Coronary artery (tissue), 2 donors: ENCODE data around the gene UTS2R.

Experiments used
- DNase-seq: peaks from one replicate; pipeline ENCODE4 v3.0.0-alpha.2; 2017; ENCODE audit warnings: low spot score
- H3K27ac ChIP-seq, 2 donors: fragments of 200-600 bp; sonication (generic); one replicate each; pipeline ENCODE4 v1.5.1; 2016 to 2019
- H3K4me3 ChIP-seq: fragments of 200-600 bp; sonication (generic); 2 replicates; pipeline ENCODE4 v1.5.1; 2016; ENCODE audit warnings: mild to moderate bottlenecking, moderate library complexity
- TF ChIP-seq, protein P1 (sequence below): fragments of 200-600 bp; sonication (generic); IDR thresholded peaks from one replicate; pipeline ENCODE4 v1.5.1; 2019; ENCODE audit warnings: antibody characterized with exemption

Gene UTS2R

DNA sequence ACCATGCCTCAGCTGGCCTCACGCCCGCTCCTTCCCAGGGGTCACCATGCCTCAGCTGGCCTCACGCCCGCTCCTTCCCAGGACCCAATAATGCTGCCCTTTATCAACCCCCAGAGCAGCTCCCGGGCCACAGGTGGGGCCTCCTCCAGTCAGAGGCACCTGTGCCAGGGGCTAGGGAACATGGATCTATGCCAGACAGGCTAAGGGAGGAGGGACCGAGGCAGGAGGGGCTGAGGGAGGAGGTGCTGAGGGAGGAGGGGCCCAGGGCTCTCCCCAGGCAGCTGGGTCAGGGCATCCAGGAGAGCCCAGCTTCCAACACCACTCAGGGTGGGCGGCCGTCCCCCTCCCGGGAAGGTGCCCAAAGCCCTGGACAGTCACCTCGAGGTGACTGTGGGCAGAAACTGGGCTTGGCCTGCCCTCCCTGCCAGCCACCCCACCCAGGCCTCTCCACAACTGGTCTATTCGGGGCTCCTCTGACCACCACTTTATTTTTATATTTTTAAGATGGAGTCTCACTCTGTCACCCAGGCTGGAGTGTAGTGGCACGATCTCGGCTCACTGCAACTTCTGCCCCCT, 19.4 kb downstream of the UTS2R start:
- TF ChIP-seq, protein P1, sequence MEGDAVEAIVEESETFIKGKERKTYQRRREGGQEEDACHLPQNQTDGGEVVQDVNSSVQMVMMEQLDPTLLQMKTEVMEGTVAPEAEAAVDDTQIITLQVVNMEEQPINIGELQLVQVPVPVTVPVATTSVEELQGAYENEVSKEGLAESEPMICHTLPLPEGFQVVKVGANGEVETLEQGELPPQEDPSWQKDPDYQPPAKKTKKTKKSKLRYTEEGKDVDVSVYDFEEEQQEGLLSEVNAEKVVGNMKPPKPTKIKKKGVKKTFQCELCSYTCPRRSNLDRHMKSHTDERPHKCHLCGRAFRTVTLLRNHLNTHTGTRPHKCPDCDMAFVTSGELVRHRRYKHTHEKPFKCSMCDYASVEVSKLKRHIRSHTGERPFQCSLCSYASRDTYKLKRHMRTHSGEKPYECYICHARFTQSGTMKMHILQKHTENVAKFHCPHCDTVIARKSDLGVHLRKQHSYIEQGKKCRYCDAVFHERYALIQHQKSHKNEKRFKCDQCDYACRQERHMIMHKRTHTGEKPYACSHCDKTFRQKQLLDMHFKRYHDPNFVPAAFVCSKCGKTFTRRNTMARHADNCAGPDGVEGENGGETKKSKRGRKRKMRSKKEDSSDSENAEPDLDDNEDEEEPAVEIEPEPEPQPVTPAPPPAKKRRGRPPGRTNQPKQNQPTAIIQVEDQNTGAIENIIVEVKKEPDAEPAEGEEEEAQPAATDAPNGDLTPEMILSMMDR = no peak
- DNase-seq = no peak
- Histone ChIP-seq H3K27ac (no peak overlapping the region), H3K4me3 (no peak overlapping the region)

DNA sequence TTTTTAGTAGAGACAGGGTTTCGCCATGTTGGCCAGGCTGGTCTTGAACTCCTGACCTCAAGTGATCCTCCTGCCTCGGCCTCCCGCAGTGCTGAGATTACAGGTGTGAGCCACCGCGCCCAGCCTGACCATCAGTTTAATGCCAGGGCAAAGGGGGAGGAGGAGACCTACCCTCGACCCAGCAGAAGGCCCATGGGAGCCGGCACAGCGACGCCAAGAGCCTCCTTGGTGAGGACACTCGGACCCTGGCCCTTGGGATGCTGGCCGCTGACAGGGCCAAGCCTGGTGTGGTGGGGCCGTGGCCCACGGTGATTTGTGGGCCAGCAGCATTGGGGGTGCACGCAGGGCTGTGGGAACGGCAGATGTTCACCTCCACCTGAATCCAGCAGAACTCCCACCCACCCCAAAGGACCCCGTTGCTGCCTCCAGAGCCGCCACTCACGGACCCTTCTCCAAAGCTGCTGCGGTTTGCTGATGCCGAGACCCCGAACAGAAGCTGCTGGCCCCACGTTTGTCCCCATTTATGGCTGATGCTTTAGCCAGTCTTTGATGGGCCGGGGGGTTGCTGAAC, 20.0 kb downstream of the UTS2R start:
- H3K27ac ChIP-seq = no peak overlapping the region
- DNase-seq = no peak
- TF ChIP-seq, protein P1 = no peak
- H3K4me3 ChIP-seq = no peak overlapping the region

DNA sequence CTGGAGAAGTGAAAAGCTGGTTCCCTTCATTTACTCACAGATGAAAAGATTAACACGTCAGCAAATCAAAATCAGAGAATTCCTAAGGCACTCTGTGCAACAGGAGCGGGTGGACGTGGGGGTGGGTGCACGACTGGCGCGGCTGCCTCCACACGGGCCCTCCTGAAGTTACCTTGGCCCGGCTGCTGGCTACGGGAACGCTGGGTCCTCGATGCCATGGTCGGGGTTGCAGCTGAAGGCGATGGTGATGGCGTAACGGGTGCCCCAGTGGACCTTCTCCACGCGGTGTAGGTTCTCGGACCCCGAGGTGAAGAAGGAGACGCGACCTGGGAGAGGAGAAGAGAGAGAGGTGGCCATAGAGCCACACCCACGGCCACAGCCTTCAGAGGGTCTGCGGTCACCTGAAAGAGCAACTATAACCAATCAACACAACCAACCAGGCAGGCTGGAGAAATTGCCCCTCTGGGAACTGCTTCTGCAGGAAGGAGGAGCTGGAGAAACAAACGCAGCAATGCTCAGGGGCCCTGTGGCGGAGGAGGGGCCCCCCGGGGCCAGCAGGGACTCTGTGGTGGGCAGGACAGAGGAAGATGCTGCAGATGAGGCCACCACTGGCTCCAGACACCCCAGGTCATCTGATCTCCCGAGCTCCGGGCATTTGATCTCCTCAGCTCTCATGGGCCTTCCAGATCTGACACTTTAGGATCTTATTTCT, 20.8 kb downstream of the UTS2R start:
- DNase-seq = no peak
- TF ChIP-seq, protein P1 = no peak
- Histone ChIP-seq H3K4me3 (no peak overlapping the region), H3K27ac (no peak overlapping the region)

DNA sequence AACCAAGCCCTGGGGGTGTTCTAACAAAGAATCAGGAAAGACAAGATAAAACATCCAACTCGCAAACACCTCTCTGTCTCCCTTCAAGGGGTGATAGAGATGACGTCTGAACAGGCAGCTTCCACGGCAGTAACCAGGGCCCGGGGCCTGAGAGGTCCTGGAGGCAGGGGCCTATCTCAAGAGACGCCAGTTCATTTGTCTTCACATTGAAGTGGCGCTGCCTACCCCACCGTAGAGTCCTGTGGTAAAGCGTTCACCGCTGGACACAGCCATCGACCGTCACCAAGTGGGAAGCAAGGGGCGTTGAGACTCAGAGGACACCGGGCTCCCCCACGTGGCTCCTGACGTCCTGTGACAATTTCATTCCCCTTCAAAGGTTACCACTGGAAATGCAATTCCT, 21.4 kb downstream of the UTS2R start:
- no peak for DNase-seq
- TF ChIP-seq, protein P1 = no peak
- H3K27ac ChIP-seq = no peak overlapping the region
- H3K4me3 ChIP-seq = no peak overlapping the region

DNA sequence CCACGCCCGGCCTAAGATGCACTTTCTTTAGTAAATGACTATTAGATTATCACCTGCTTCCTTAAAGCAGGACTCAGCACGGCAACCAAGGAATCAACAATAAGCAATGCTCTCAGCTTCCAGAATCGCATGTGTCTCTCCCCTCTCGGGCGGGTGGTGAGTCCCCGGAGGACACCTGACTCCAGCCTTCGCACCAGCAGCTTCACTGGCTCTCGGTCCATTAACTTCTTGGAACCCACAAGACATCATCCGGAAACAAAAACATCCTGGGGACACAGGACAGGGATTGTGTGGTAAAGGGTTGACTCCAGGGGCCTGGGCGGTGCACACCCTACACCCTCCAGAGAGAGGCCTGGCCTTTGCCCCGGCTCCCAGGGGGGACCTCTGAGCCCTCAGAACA, 22.7 kb downstream of the UTS2R start:
- DNase-seq = no peak
- Histone ChIP-seq H3K27ac (no peak overlapping the region), H3K4me3 (no peak overlapping the region)
- TF ChIP-seq, protein P1 = no peak

DNA sequence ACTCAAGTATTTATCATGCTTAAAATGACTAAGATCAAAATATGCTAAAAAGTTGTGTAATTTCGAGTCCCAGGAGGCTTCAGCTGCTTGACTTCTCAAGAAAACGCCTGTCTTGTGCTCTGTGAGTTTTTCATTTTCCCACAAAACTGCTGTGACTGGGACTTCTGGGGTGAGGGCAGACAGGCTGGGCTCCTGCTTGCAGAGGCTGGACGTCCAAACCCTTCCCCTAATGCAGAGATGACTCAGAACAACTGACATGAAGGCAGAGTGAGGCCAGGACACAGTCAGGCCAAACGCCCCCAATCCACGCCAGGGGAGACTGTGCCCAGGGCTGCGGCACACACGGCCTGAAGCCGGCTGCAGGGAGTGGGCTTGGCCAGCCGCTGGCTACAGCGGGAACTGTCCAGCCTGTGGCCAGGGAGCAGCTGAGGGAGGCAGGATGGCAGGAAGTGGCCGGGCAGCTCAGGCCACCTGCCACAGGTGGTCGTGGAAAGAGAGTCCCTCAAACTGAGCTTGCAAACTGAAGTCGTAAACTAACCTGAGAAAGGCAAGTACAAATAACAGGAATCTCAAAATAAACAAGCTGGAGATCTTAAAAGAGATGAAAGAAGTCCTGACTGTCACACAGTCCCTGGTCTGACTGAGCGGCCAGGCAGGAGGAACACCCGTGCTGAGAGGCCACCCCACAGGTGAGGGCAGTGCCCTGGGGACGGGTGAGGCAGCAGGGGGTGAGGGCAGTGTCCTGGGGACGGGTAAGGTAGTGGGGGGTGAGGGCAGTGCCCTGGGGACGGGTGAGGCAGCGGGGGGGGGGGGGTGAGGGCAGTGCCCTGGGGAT, 25.3 kb downstream of the UTS2R start:
- DNase-seq = no peak
- no peak overlapping the region for H3K4me3 ChIP-seq

More for the DNA sequence above, 25.3 kb downstream of the UTS2R start:
- TF ChIP-seq, protein P1 = no peak
- H3K27ac ChIP-seq = no peak overlapping the region
